GM18861 (cell line): ENCODE results near the gene SCARB2.

Source experiments
- ATAC-seq: cut with Tn5 transposase; IDR thresholded peaks from one replicate; pipeline ENCODE4 v1.9.1; 2021; ENCODE audit not compliant: unreplicated experiment

The SCARB2 gene

GRCh38 chr4:76200771-76201231 lies 12.8 kb downstream of the SCARB2 start:
- no peak for ATAC-seq

- ATAC-seq, result peak; percentile 91
Observed at GRCh38 chr4:76199664-76200211, 13.9 kb downstream of the SCARB2 start.

GRCh38 chr4:76198411-76199237 lies 15.0 kb downstream of the SCARB2 start:
- peak; percentile 32 for ATAC-seq

- ATAC-seq, result peak; percentile 14
Observed at GRCh38 chr4:76197971-76198410, 15.6 kb downstream of the SCARB2 start.

- ATAC-seq, result no peak
Observed at GRCh38 chr4:76197031-76197743, 16.4 kb downstream of the SCARB2 start.

GRCh38 chr4:76196376-76196775 lies 17.2 kb downstream of the SCARB2 start:
- no peak for ATAC-seq

GRCh38 chr4:76195326-76195725 lies 18.3 kb downstream of the SCARB2 start:
- ATAC-seq, result no peak

- no peak for ATAC-seq
Observed at GRCh38 chr4:76194325-76194724, 19.3 kb downstream of the SCARB2 start.

- no peak for ATAC-seq
Observed at GRCh38 chr4:76192236-76192635, 21.4 kb downstream of the SCARB2 start.

- ATAC-seq, result no peak
Observed at GRCh38 chr4:76188557-76188956, 25.1 kb downstream of the SCARB2 start.

GRCh38 chr4:76188149-76188548 lies 25.5 kb downstream of the SCARB2 start:
- no peak for ATAC-seq

GRCh38 chr4:76187152-76187551 lies 26.5 kb downstream of the SCARB2 start:
- no peak for ATAC-seq

- no peak for ATAC-seq
Observed at GRCh38 chr4:76182463-76182862, 31.2 kb downstream of the SCARB2 start.

- peak; percentile 88 for ATAC-seq
Observed at GRCh38 chr4:76179398-76180318, 34.0 kb downstream of the SCARB2 start.

GRCh38 chr4:76178296-76178695 lies 35.3 kb downstream of the SCARB2 start:
- no peak for ATAC-seq

GRCh38 chr4:76177709-76178108 lies 35.9 kb downstream of the SCARB2 start:
- no peak for ATAC-seq

- no peak for ATAC-seq
Observed at GRCh38 chr4:76175336-76175735, 38.3 kb downstream of the SCARB2 start.

GRCh38 chr4:76174216-76174615 lies 39.4 kb downstream of the SCARB2 start:
- ATAC-seq, result no peak

- no peak for ATAC-seq
Observed at GRCh38 chr4:76168688-76169087, 44.9 kb downstream of the SCARB2 start.

- no peak for ATAC-seq
Observed at GRCh38 chr4:76166480-76166879, 47.1 kb downstream of the SCARB2 start.

GRCh38 chr4:76160355-76160754 lies 53.3 kb downstream of the SCARB2 start:
- no peak for ATAC-seq
